GM19035 (cell line): ENCODE measurements around the gene STMN1.

Experiments used
- ATAC-seq: cut with Tn5 transposase; IDR thresholded peaks from one replicate; pipeline ENCODE4 v1.9.1; 2021; ENCODE audit not compliant: unreplicated experiment

The STMN1 gene

DNA sequence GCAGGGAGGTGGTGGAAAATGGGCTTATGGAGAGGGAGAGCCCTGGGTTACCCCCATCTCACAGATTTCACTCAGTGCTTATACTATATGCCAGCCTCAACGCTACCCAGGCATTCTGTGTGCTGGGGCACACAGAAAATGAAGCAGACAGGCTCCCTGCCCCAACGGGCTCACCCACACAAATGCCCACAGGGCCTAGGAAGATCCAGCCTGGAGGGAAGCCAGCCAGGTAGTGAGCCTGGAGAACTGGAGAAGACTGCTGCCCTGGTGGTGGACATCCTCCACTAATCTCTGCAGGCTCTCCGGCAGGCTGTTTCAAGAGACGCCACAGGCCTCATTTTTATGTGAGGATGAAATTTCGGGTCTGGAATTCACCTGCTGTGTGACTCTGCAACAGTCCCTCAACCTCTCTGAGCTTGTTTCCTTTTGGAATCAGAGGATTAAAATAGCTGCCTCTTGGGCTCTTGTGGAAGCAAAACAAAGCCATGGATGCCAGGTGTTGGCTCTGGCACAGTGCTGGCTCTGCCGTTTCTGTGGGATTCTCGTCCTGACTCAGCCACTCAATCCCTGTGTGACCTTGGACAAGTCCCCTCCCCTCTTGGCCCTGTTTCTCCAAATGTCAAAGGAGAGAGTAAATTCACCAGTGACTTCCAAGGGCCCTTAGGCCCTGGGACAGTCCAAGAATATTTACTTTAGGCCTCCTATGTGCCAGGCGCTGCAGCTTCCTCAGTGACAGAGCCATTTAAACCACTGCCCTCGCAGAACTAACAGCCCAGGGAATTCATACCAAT is 34.3 kb downstream of the STMN1 start:
- no peak for ATAC-seq

DNA sequence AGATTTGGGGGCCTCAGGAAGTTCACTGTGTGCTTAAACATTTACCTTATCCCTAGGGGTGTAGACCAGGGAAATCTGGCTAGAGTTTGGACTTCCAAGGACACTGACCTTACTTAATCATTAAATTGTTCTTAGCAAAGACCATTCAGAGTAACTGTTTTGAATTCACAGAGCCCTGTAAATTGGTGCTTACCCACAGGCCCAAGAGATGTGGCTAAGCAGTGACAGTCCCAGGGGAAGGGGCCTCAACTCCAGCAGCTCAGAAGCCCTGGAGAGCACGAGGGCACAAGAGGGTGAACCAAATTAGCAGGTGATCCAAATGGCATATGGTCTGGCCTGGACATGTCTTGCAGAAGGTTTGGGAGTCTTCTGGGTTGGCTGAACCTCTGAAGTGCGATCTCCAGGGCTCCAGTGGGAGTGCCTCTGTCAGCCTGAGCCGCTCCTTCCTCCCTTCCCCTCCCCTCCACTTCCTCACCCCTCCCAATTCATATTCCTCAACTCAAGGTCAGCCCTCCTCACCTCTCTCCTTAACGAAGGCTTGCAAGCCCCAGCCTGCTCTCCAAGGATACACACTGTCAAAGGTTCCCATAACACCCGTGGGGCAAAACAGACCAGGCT is 35.0 kb downstream of the STMN1 start:
- ATAC-seq = no peak

DNA sequence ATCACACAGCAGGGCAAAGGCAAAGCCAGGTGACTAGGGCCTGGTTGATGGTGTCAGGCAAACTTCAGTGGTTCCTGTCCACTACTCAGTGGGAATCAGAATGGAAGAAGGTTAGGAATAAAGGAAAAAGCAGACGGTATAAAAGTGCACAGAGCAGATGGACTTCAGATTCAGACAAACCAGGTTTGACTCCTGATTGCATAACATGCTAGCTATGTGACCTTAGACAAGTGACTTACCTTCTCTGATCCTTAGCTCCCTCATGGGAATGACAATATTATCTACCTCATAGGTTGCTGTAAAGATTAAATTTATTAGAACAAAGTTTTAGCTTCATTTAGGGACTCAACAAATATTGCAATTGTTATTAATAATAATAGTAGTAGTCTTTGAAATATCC is 35.6 kb downstream of the STMN1 start:
- ATAC-seq = no peak

DNA sequence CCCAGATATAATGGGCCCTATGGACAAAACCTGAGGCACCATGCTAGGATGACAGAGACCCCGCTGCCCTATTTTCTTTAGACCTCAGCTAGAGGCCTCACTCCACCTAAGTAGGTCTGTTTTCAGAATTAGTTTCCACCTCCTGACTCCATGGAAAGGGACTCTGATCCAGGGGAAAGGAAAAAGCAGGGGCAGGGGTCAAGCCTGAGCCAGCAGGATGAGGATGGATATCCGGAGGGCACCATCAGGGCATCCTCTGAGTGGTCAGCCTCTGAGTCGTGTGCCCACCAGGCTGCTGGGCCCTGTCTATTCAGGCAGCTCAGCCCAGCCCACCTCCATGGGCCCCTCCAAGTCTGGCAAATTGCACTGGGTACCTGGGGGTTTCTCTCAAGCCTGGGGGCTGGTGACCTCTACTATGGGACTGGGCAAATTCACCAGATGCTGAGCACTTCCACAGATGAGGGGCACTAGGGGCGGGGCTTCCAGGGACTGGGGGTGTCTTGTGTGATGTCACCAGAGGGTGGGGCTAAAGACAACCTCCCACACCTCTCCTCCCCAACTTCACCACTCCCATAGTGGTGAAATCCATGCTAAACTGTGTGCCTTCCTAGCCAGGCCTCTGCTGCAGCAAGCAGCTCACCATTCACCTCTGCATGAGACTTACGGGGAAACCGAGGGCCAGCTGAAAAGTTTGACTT is 36.2 kb downstream of the STMN1 start:
- ATAC-seq = no peak

DNA sequence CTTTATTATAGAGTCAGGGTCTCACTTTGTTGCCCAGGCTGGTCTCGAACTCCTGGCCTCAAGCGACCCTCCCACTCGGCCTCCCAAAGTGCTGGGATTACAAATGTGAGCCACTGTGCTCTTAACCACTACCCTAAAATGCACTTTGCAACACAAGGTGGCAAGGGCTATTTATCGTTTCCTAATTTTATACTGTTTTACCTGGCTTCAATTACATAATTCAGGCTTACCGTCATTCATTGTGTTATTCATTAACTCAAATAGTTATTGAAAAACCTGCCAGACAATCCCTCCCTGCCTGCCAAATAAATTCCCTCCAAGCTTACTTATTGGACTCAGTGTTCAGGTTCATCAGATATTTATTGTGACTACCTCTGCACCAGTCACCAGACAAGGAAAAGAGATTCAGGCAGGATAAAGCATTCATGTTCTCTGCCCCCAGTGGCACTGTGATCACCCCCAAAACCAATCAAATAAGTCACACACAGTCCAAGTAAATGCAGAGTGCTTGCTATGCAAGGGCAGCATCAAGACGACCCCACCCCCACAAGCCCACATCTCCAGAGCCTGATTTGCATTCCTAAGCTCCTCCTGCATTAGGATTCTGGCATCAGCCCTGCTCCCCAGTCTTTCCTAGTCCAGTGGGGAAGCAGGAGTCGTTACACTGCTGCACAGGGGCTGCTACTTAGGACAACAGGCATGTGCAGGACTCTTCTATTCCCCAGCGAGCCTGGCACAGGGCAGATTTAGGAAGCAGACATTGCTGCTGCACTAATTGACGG is 38.8 kb downstream of the STMN1 start:
- ATAC-seq = no peak

DNA sequence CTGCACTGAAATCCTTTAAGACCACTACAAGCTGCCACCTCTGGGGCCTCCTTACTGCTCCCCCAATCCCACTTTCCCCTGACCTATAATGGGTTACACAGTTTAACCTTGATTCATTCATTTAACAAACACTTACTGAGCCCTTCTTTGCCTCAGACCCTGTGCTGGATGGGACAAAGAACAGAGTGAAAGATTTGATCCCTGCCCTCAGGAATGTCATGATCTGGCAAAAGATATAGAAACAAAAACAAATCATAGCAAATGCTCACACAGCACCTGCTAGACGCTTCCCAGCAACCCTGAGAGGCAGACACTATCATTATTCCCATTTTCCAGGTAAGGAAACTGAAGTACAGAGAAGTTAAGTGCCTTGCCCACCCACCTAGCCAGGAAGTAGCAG is 39.9 kb downstream of the STMN1 start:
- no peak for ATAC-seq

DNA sequence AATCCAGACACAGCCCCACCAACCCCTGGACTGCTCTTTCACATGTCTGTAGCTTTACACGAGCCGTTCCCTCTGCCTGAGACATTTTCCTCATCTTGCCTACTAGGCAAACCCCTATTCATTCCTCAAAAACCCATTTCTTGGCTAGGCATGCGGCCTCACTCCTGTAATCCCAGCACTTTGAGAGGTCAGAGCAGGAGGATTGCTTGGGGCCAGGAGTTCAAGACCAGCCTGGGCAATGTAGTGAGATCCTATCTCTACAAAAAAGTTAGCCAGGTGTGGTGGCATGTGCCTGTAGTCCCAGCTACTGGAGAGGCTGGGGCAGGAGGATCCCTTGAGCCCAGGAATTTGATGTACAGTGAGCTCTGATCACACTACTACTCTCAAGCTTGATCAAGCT is 41.8 kb downstream of the STMN1 start:
- ATAC-seq = no peak

DNA sequence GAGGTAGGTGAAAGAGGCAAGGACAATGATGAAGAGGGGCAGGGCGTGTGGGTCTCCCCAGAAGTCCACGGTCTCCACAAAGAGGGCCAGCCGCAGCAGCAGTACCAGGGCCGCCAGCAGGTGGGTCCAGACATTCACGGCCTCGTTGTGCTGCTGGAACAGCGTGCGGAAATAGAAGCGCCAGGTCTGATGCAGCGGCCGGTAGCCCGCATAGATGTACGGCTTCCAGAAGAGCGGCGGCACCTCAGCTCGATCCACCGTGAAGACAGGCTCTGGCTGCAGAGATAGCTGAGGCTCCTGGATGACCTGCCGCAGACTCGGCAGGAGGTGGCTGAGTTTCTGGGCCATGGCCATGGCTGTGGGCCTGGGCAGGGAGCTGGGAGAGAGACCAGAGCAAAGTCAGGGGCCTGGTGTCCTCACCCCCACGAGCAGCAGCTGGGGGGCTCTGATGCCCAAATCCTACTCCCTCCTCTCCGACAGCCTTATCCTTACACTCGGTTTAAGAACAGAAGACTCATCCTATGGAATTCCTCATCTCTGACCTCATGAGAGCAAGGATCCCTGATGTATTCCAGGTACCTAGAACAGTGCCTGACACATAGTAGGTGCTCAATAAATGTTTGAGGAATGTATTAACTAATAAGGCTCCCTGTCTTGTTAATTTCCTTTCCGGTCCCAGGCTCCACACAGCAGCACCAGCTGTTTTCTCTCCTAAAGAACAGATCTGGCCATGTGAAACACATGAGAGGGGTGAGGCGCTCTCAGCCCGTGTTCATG is 42.5 kb downstream of the STMN1 start:
- ATAC-seq = no peak

DNA sequence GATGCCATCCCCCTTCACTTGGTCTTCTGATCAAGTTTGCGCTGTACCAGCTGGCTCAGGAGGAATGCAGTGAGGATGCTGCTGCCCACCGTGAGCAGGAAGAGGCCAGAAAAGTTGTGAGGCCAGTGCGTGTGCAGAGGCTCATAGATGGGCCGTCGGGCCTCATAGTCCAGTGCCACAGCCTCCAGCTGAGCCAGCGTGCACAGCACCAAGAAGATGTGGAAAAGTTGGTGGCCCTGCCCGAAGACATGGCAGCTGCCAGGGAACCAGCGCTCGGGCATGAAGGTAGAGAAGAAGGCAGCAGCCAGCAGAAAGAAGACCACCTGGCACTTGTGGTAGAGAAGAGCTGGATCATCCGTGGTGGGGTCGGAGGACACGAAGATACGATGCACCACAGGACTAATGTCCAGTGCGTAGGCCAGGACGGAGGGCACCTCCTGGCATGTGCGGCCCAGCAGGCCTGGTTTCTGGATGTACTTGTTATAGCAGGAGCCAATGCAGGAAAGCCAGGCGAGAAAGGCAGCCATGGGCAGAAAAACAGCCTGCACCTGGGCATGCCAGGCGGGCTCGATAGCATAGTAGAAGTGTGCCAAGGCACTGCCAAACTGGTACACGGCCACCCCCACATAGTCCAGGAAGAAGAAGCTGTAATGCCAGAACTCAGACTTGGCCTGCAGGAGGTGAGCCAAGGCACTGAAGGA is 43.3 kb downstream of the STMN1 start:
- ATAC-seq = no peak

DNA sequence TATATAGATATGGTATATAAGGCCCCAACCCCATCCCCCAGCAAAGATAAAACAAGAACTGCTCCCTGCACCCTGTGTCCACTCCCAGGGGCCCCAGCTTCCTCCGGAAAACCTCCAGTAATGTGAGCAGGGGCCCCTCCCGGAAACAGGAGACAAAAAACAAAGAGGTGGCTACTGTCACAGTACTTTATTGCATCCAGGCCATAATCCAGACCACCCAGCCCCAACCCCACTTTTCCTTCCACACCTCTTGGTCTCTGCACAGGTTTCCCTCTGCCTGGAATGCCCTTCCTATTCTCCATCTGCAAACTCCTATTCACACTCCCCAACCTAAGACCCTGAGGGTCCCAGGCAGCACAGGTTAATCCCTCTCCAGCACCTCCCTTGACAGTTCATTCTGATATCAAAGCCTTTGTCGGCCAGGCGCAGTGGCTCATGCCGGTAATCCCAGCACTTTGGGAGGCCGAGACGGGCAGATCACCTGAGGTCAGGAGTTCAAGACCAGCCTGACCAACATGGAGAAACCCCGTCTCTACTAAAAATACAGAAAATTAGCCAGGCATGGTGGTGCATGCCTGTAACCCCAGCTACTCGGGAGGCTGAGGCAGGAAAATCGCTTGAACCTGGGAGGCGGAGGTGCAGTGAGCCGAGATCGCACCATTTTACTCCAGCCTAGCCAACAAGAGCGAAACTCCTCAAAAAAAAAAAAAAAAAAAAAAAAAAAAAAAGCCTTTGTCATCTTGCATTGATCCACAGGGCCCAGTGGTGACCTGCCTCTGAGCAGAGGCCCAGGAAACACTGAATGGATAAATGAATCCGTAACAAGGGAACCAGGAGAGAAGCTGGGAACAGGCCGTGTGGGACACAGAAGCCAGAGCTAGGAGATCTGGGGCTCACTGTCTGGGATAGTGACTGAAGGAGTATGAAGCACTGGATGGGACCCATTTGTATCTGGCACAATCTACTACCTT is 44.6 kb downstream of the STMN1 start:
- no peak for ATAC-seq

DNA sequence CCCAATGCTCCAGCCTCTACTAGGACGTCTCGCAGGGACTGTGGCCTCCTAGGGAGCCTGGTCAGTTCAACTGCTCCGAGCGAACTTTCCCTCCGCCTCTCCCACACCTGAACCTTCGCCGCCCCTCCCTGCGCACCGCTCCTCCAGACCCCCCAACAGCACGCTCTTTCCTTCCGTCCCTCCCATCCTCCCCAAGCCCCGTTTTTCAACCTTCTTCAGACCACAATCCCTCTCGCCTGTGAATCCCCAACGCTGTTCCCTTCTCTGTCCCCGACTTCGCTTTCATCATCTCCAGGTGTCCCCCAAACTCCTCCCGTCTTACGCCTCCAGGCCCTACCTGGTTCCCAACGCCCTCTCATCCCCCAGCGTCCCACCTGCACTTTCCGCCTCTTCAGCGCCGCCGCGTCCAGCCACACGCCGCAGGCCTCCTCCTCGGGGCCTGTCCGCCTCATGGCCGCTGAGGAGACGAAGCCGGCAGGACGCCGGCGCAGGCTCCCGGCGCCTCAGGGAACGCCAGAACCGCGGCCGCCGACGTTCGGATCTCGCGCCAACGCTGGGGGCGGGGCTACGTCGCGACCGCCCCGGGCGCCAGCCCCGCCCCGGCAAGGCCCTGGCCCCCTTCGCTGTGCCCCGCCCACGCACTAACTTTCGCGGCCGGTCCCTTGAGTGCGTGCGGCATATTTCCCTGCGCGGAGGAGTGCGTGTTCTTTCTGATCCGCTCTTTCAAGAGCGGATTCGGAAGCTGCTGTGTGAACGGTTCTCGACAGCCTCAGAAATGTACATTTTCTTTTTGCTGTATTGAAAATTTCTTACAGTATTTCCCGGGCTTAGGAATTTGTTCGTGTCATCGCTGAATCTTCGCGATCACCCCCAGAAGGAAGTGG is 47.1 kb downstream of the STMN1 start, which contains the start of gene AUNIP:
Gene AUNIP, minus strand, starts transcription at position 552 of the 884 bp plus-strand sequence. Its CDS starts 100 bp downstream, at position 452.
- ATAC-seq = peak; percentile 92

DNA sequence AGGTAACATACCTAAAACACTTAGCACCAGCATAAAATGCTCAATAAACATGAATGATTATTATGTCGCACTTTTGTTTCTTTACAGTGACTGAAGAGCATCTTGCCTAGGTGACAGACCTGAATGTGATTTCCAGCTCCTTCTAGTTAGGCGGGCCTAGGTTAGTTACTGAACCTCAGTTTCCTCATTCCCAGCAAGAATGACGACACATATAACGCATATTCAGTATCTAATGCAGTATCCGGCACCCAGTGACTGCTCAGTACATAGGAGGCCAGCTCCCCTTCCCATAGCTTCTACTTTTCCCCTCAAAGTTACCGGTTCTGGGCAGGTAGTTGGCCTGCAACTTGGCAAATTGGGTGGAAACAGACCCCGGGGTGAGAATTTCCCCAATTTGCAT is 47.7 kb downstream of the STMN1 start:
- no peak for ATAC-seq

DNA sequence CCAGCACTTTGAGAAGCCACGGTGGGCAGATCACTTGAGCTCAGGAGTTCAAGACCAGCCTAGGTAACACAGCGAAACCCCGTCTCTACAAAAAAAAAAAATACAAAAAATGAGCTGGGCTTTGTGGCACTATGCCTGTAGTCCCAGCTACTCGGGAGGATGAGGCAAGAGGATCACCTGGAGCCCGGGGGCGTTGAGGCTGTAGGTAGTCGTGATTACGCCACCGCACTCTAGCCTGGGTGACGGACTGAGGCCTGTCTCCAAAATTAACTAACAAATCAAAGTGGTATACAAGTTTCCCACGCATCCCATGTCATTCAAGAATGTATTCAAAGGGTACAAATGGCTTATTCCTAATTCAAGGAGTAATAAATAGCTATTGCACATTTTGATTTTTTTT is 49.4 kb downstream of the STMN1 start:
- ATAC-seq = no peak

DNA sequence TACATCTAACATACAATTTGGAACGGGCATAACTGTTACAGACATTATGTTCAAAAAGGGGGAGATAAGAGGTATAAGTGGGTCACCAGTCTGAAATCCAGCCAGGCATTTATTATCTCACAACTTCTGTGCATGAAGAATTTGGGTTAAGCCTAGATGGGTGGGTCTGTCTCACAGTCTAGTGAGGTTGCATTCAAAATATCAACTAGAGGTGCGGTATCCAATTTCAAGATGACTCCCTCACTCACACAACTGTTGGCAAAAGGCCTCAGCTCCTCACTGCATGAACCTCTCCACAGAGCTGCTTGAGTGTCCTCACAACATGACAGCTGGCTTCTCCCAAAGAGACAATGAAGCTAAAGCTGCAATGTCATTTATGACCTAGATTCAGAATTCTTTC is 51.7 kb downstream of the STMN1 start:
- no peak for ATAC-seq
